Activated CD4-positive, alpha-beta T cell treated with anti-CD3 and anti-CD28 coated beads for 4 hours (primary cell): Measurements from ENCODE around the gene CDT1.
A peak's percentile ranks its signal among the peaks of the same experiment; 100 is the strongest.

ENCODE experiments used
- DNase-seq, 2 donors: peaks; one replicate each; pipeline ENCODE4 v3.0.0-alpha.2; 2020

The CDT1 gene

GRCh38 chr16:88803264-88803987 is at the start of gene CDT1:
TSS of gene CDT1 (plus strand) at chr16:88803789. CDS start at chr16:88803832, 43 bp downstream.
- peak; percentile 84 to 86 for DNase-seq

DNA sequence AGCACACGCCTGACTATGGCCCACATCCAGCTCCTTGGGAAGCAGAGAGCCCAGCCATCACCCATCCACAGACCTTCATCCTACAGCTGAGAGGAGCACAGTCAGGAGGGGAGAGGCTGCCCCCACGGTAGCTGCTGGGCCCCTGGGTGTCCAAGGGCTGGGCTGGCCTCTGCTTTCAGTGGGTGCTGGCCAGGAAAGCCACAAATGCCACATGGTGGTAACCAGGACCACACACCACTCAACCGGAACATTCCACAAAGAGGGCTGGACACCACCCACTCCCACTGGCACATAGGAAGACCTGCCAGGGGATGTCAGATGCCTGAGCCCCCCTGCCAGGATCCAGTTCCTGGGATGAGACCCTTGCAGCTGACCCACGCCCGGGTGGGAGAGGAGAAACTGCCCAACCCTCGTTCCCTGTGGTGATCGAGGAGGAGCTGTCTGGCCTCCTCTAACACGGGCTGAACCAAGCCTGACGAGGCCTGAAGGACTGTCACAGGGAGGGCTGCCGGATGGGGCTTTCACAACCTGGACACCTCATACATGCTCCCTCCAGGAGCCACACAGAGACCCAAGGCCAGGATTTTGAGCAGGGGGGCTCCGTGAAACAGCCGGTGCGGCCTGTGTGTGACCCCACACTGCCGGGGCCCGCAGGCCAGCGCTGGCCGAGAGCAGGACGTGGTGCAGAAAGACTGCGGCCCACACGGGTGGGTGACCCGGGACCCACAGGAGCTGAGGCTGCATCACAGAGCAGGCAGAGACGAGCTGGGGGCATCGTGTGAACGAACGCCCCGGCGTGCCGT is 49.3 kb upstream of the CDT1 start:
- no peak for DNase-seq

- DNase-seq, result no peak
Observed at GRCh38 chr16:88754912-88755744, 48.5 kb upstream of the CDT1 start.

DNA sequence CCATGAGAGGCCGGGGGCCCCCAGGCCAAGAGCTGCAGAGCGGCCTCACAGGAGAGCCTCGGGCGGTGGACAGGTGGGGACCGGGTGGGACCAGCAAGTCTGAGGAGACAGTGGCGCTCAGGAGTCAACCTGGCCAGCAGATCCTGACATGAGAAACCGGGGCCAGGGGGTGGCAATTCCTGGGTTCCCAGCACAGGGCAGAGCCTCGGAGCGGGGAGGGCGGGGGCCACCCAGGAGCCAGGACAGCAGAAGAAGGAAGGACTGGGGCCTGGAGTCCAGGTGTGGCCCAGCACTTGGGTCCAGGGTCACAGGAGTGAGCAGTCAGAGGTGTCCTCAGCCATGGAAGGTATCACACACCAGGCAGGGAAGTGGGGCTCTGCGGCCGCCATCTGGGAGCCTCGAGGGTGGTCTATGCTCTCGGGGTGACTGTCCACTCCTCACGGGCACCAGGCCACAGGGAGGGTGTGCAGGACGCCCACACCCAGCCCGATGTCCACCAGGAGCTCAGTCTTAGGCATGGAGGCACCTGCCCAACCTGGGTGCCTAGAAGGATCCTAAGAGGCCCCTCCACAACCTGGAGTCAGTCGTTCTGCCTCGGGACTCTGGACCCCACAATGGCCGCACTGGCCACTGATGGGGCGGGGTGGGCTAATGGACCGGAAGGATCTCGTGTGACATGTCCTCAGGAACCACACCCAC is 47.7 kb upstream of the CDT1 start:
- DNase-seq, result no peak

- no peak for DNase-seq
Observed at GRCh38 chr16:88758227-88758943, 45.2 kb upstream of the CDT1 start.

DNA sequence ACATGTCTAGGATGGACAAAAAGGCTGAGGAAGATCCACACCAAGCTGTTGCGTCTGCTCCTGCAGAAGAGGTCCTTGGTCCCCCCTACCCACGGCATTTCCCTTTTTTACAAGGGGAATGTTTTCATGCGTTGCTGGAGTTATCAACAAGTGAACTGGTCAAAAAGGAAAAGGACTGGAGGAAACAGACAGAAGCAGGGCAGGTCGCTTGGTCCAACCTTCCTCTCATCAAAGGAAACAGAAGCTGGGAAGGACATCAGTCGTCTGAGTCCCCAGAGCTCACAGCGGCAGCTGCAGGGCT is 44.7 kb upstream of the CDT1 start:
- no peak for DNase-seq

- peak; percentile 48 to 54 for DNase-seq
Observed at GRCh38 chr16:88759245-88759975, 44.2 kb upstream of the CDT1 start.

DNA sequence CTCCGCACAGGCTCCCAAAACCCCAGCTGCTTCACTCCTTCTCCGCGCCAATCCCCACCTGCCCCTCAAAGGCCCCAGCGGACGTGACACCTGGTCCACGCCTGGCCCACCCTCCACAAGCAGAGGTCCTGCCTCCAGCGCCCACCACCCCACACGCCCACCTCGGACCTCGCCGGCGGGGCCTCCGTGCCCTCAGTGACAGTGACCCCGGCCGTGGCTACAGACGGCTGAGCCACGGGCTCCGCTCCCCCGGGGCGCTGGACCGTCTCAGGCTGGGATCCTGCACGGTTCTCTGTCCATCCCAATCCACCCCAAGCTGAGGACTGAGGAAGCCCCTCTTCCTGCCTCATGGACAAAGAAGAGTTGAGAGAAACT is 43.6 kb upstream of the CDT1 start:
- DNase-seq, result no peak

- no peak for DNase-seq
Observed at GRCh38 chr16:88760424-88761142, 43.0 kb upstream of the CDT1 start.

DNA sequence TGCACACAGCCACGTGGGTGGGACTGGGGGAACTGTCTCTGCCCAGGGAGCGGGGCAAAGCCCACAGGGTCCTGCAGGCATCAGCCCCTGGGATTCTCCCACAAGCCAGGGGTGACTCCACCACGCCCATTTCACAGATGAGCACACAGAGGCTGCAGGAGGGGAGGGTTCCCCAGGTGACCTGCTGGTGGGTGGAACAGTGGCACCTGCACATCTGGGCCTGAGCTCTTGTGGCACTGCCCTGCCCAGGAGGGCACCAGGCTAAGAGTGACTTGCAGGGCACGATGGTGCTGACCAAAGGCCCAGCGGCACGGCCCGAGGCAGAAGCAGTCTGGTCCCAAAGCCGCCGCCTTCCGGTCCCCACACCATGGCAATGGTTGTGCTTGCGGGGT is 42.5 kb upstream of the CDT1 start:
- DNase-seq, result no peak

GRCh38 chr16:88761830-88762229 is 41.8 kb upstream of the CDT1 start:
- DNase-seq, result no peak

- no peak for DNase-seq
Observed at GRCh38 chr16:88762258-88762870, 41.2 kb upstream of the CDT1 start.

GRCh38 chr16:88762941-88763340 is 40.6 kb upstream of the CDT1 start:
- no peak for DNase-seq

- no peak for DNase-seq
Observed at GRCh38 chr16:88763502-88764053, 40.0 kb upstream of the CDT1 start.

DNA sequence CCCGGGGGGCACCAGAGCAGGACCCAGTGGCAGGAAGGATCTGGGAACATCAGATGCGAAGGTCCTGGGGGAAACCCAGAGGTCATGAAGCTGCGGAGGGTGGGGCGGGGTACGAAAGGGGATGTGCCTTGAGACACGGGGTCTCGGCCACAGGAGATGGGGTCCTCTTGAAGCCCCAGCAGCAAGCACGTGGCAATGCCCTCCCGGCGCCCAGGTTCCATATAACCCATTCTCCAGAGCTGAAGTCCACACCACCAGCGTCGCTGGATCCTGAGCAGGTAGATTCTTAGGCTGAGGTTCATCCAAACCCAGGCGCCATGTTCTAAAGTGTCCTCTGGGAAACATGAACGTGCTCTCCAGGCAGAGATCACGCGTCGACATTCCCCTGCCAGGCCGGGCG is 39.5 kb upstream of the CDT1 start:
- no peak for DNase-seq

- no peak for DNase-seq
Observed at GRCh38 chr16:88764913-88765349, 38.7 kb upstream of the CDT1 start.

DNA sequence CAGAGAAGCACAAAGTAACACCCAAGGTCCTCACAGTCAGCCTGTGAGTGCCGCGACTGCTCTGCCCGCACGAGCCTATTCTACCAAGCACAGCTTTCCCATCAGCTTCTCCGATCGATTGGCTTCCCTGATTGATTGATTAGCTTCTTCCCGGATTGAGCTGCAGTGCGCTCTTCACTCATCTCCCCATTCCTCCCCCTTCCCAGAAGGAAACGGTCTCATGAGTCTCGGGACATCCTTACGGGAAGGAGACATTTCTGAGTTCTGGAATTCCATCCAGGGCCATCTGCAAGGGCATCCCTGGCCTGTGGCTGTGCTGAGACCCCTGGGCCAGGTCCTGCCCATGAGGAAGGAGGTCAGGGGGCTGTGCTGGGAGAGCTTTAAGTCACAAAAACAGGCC is 36.6 kb upstream of the CDT1 start:
- DNase-seq, result no peak

GRCh38 chr16:88767546-88768070 is 36.0 kb upstream of the CDT1 start:
- no peak for DNase-seq

GRCh38 chr16:88768071-88768783 is 35.4 kb upstream of the CDT1 start:
- DNase-seq, result no peak
